Measurements from ENCODE around the gene KCNA4. TPM values are rescaled to one million over a fixed set of nuclear protein-coding genes. Genes with fewer than 3 reads are reported as not detected.
"Not testable (repeated sequence)": the region's sequence is repeated elsewhere in the genome, so short reads cannot be mapped to it uniquely, and the experiment has no call there.

KCNA4 gene
- not detected in 2 replicates for total RNA-seq (2014; rRNA removed; shearing (Covaris generic))
- polyA plus RNA-seq (2015; cell fraction: cytosol; rRNA removed) = not detected in 2 replicates
- 0.05 TPM in 1 of 2 replicates, not detected in the other for polyA plus RNA-seq (2015; cell fraction: nucleus; rRNA removed)

GRCh38 chr11:30016588-30017363 lies at the start of gene KCNA4:
Gene KCNA4, minus strand, starts transcription at chr11:30017030. Its CDS starts 4,352 bp downstream, at chr11:30012678.
- DNase-seq (ENCODE audit: low read depth) = no peak

- DNase-seq (ENCODE audit: low read depth) = no peak
These were observed 45.3 kb upstream of the KCNA4 start for GRCh38 chr11:30062103-30062502.

GRCh38 chr11:30059172-30059815 lies 42.5 kb upstream of the KCNA4 start:
- no peak for DNase-seq (ENCODE audit: low read depth)

GRCh38 chr11:30049214-30049613 lies 32.4 kb upstream of the KCNA4 start:
- no peak for DNase-seq (ENCODE audit: low read depth)

GRCh38 chr11:30046578-30046945 lies 29.7 kb upstream of the KCNA4 start:
- peak; percentile 58 for DNase-seq (ENCODE audit: low read depth)

- DNase-seq (ENCODE audit: low read depth) = no peak
These were observed 29.2 kb upstream of the KCNA4 start for GRCh38 chr11:30045921-30046577.

DNA sequence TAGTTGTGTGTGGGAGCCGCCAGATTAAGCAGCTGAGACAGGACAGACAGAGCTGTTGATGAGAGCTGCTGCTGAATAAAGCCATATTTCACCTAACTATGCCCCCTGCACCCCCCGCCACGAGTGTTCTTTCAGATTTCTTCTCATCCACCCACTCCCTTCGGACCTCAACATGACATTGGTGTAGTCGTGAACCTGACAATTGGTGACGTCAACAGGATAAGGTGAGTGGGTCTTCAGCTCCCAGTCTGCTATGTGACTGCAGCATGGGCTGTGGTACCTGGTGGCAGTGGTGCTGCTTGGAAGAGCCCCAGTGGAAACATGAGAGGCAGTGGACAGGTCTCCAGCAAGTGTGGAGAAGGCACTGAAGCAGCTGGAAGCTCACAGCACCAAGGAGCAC lies 28.3 kb upstream of the KCNA4 start:
- no peak for DNase-seq (ENCODE audit: low read depth)

GRCh38 chr11:30041171-30041570 lies 24.3 kb upstream of the KCNA4 start:
- DNase-seq (ENCODE audit: low read depth) = no peak

GRCh38 chr11:30034746-30035145 lies 17.9 kb upstream of the KCNA4 start:
- not testable (repeated sequence) for DNase-seq (ENCODE audit: low read depth)

DNA sequence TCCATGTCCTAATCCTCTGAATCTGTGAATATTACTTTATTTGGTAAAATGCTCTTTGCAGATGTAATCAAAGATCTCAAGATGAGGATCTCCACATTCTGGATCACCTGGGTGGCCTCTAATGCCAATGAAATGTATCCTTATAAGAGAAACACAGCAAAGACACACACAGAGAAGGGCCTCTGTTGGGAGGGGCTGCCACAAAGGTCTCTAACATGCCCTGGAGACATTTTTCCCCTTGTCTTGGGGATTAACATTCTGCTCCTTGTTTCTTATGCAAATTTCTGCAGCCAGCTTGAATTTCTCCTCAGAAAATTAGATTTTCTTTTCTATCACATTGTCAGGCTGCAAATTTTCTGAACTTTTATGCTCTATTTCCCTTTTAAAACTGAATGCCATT lies 17.3 kb upstream of the KCNA4 start:
- DNase-seq (ENCODE audit: low read depth) = not testable (repeated sequence)

GRCh38 chr11:30025396-30026139 lies 8.7 kb upstream of the KCNA4 start:
- no peak for DNase-seq (ENCODE audit: low read depth)

GRCh38 chr11:30023074-30023473 lies 6.2 kb upstream of the KCNA4 start:
- DNase-seq (ENCODE audit: low read depth) = no peak

- no peak for DNase-seq (ENCODE audit: low read depth)
These were observed 2.7 kb upstream of the KCNA4 start for GRCh38 chr11:30019481-30019880.

DNA sequence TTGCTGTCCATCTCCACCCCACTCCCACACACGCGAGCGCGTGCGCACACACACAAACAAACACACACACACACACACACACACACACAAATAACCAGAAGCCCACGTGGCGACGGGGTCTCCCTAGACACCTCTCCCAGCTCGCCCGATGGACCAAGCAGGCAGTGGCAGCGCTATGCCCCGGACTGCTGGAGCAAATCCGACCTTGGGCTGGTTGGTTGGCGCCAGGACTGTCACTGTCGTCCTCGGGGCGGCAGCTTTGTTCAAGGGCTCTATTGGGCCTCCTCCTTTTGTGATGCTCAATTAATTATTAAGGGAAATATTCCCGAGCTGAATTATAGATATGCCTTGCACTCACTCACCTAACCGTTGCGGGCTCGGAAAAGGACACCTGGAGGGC lies 1.7 kb upstream of the KCNA4 start:
- no peak for DNase-seq (ENCODE audit: low read depth)

DNA sequence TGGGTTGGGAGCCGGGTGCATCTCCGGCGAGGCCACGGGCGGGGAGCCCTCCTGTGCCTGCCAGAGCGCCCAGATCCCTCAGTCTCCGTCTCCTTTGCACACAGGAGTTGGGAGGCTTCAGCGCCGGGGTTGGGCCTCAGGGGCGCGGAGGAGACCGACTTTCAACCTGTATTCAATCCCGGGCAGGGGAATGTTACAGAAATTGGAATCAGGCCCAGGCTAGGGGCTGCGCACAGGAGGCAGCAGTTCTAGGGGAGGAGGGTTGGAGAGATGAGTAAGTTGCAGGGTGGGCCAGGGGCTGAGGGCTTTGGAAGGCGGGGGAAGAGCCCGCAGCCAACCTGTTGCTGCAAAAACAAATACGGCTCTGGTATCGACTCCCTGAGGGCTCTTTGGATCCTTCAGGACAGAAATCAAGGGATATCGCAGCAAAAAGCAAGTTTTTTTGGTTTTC lies 640 bp upstream of the KCNA4 start:
- no peak for DNase-seq (ENCODE audit: low read depth)

- no peak for DNase-seq (ENCODE audit: low read depth)
These were observed 961 bp downstream of the KCNA4 start for GRCh38 chr11:30015725-30016412.

DNA sequence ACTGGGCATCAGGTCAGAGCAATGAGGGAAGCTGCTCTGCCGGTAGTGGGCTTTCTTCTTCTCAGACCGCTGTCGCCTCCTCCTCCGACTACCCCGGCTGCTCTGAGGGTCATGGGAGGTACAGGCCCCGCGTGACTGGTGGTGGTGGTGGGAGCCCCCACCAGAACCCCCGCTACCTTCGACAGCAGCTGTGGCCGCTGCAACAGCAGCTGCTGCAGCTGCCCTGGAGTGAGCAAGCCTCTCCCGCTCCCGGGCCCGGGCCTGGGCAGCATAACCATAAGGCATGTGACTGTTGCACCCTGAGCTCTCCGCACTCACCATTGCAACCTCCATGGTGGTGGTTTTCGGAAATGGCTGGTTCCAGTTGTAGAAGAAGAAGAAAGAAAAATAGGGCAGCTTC lies 4.5 kb downstream of the KCNA4 start:
- DNase-seq (ENCODE audit: low read depth) = no peak

- no peak for DNase-seq (ENCODE audit: low read depth)
These were observed 7.8 kb downstream of the KCNA4 start for GRCh38 chr11:30009060-30009459.

GRCh38 chr11:30006876-30007275 lies 10.0 kb downstream of the KCNA4 start:
- DNase-seq (ENCODE audit: low read depth) = no peak

DNA sequence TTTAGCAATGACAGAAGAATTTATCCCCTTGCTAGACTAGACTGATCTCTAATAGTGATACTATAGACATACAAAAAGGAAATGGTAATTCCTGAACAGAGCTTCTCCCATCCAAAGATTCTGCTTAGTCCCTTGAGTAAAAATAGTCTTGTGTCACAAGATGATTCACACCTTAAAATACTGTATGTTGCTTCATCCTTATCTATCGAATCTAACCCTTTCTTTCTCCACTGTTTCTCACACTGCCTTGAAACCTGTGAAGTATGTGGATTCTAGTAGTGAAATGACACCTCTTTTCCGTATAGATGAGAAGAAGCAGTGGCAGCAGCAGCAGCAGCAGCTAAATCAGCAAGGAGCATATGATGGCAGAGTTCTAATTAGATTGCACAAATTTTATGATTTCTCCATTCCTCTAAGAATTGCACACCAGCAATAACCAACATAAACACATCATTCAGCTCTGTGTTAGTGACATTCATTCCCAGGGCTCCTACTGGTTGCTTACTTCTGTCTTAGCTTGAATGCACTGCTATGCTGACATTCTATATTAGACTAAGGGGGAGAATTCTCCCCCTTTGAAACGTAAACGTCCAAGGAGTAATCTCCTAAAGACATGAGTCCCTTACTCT lies 14.6 kb downstream of the KCNA4 start:
- DNase-seq (ENCODE audit: low read depth) = no peak
